Osteocyte (in vitro differentiated cells): ENCODE data around the gene PALMD. TPM values are rescaled to one million over a fixed set of nuclear protein-coding genes. Genes with fewer than 3 reads are reported as not detected.

Experiments used
- DNase-seq: peaks from one replicate; pipeline ENCODE4 v3.0.0; 2021; ENCODE audit warnings: mixed read lengths; ENCODE audit not compliant: unreplicated experiment; ENCODE audit errors: extremely low spot score
- H3K27ac Mint-ChIP-seq: one replicate; pipeline ENCODE4 v1.8.0; 2021; ENCODE audit warnings: mild to moderate bottlenecking, mixed read lengths; ENCODE audit not compliant: unreplicated experiment
- H3K27me3 Mint-ChIP-seq: one replicate; pipeline ENCODE4 v1.8.0; 2021; ENCODE audit warnings: mixed read lengths; ENCODE audit not compliant: unreplicated experiment
- H3K36me3 Mint-ChIP-seq: one replicate; pipeline ENCODE4 v1.8.0; 2021; ENCODE audit warnings: mixed read lengths; ENCODE audit not compliant: unreplicated experiment
- H3K4me1 Mint-ChIP-seq: one replicate; pipeline ENCODE4 v1.8.0; 2021; ENCODE audit warnings: mixed read lengths; ENCODE audit not compliant: unreplicated experiment
- H3K4me3 Mint-ChIP-seq: one replicate; pipeline ENCODE4 v1.8.0; 2021; ENCODE audit warnings: mild to moderate bottlenecking, moderate library complexity, mixed read lengths; ENCODE audit not compliant: unreplicated experiment
- H3K9me3 Mint-ChIP-seq: one replicate; pipeline ENCODE4 v1.8.0; 2021; ENCODE audit warnings: mixed read lengths; ENCODE audit not compliant: unreplicated experiment
- total RNA-seq: library from RNA; stranded (reverse); gene quantifications from 2 replicates; pipeline ENCODE4 v1.2.1, GENCODE V29; 2021
- TF ChIP-seq, protein P1 (sequence below): fragments of 200-600 bp; sonication (generic); IDR thresholded peaks from 2 replicates; pipeline ENCODE4 v1.5.0; 2021; ENCODE audit warnings: antibody characterized with exemption, mild to moderate bottlenecking, moderate library complexity

PALMD gene
- total RNA-seq, 1 donor from 2014 or later = 7.0 TPM

DNA sequence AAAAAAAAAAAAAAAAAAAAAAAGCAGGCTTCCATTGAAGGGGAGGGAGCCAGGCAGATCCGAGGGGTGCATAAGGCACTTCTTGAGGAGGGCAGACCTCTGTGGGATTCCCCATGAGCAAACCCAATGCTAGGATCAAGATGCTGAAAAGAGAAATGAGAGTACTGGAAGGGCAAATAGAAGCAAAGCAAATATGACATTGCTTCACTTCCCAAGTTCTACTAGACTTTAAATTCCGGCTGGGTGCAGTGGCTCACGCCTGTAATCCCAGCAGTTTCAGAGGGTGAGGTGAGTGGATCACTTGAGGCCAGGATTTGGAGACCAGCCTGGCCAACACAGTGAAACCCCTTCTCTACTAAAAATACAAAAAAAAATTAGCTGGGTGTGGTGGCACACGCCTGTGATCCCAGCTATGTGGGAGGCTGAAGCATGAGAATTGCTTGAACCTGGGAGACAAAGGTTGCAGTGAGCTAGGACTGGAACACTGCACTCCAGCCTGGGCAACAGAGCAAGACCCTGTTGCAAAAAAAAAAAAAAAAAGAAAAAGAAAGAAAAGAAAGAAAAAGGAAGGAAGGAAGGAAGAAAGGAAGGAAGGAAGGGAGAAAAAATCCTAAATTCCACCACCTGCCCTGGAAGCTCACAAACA, 23.1 kb upstream of the PALMD start:
- H3K27ac Mint-ChIP-seq = no peak overlapping the region
- no peaks in the 10 kb centered on the region for H3K27me3 Mint-ChIP-seq
- H3K36me3 Mint-ChIP-seq = no peaks in the 10 kb centered on the region

DNA sequence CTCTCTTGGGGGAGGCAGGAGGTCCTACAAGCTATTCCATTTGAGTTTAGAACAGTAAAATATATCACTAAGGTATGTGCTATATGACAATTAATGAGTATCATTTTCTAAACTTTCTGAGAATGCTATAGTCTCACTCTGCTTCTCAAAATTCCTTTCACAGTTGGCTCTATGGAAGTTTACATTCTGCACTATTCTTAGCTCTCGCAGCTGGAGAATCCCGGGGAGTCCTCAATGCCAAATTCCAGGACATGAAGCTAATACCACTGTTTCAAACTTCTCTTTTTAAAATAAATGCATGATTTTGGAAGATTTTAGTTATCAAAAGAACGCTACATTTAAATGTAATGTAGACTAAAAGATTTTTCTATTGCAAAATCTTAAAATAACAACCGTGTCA, 22.4 kb upstream of the PALMD start:
- H3K27ac Mint-ChIP-seq = peak overlapping the region; percentile 9

More for the DNA sequence above, 23.1 kb upstream of the PALMD start:
- TF ChIP-seq, protein P1, sequence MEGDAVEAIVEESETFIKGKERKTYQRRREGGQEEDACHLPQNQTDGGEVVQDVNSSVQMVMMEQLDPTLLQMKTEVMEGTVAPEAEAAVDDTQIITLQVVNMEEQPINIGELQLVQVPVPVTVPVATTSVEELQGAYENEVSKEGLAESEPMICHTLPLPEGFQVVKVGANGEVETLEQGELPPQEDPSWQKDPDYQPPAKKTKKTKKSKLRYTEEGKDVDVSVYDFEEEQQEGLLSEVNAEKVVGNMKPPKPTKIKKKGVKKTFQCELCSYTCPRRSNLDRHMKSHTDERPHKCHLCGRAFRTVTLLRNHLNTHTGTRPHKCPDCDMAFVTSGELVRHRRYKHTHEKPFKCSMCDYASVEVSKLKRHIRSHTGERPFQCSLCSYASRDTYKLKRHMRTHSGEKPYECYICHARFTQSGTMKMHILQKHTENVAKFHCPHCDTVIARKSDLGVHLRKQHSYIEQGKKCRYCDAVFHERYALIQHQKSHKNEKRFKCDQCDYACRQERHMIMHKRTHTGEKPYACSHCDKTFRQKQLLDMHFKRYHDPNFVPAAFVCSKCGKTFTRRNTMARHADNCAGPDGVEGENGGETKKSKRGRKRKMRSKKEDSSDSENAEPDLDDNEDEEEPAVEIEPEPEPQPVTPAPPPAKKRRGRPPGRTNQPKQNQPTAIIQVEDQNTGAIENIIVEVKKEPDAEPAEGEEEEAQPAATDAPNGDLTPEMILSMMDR = no peak
- H3K4me3 Mint-ChIP-seq = no peak overlapping the region
- DNase-seq = no peak
- no peaks in the 10 kb centered on the region for H3K9me3 Mint-ChIP-seq
- H3K4me1 Mint-ChIP-seq = peaks cover 15% of the 10 kb centered on the region

DNA sequence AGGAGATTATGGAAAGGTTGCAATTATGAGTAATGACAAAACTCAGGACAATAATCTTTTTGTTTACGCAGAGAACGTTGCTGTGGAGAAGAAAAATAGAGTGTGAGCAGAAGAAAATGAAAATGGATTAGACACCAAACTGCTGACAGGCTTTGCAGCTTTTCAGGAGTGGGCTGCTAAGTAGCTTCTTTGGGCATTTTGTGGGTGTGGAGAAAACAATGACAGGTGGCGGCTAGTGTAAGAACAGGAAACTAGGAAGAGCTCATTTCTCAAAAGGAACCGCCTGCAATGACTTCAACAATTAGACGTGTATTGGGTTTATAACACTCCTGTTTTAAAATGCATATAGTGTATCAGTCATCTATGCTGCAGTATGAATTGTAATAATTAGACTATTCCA, 18.3 kb upstream of the PALMD start:
- H3K4me1 Mint-ChIP-seq = peaks cover 14% of the 10 kb centered on the region
- no peak overlapping the region for H3K4me3 Mint-ChIP-seq
- H3K36me3 Mint-ChIP-seq = no peaks in the 10 kb centered on the region
- H3K9me3 Mint-ChIP-seq = no peaks in the 10 kb centered on the region
- TF ChIP-seq, protein P1 = no peak
- H3K27me3 Mint-ChIP-seq = no peaks in the 10 kb centered on the region
- H3K27ac Mint-ChIP-seq = no peak overlapping the region
- no peak for DNase-seq

More for the DNA sequence above, 22.4 kb upstream of the PALMD start:
- H3K9me3 Mint-ChIP-seq = no peaks in the 10 kb centered on the region
- no peak overlapping the region for H3K4me3 Mint-ChIP-seq
- TF ChIP-seq, protein P1 = no peak
- H3K36me3 Mint-ChIP-seq = no peaks in the 10 kb centered on the region
- H3K27me3 Mint-ChIP-seq = no peaks in the 10 kb centered on the region
- peaks cover 15% of the 10 kb centered on the region for H3K4me1 Mint-ChIP-seq
- no peak for DNase-seq

DNA sequence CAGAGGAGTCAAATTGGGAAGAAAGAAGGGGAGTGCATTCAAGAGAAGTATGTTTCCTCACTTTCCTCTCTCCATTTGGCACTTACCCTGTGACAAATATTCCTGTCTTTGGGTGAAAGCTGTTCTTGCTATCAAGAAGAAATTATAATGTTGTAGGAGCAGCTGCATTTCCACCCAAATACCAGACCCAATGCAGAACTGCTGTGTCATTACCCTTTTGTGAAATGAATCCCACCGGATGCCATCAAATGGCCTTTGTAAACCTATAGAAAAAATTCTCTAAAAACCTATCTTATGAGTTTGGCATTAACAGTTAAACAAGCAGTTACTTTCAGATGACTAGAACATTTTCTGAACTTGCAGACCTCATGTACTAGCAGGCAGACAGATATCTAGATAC, 16.7 kb upstream of the PALMD start:
- H3K9me3 Mint-ChIP-seq = peaks cover 3% of the 10 kb centered on the region
- no peaks in the 10 kb centered on the region for H3K36me3 Mint-ChIP-seq
- H3K4me1 Mint-ChIP-seq = peaks cover 6% of the 10 kb centered on the region
- no peak overlapping the region for H3K27ac Mint-ChIP-seq
- no peak overlapping the region for H3K4me3 Mint-ChIP-seq
- no peak for DNase-seq
- no peaks in the 10 kb centered on the region for H3K27me3 Mint-ChIP-seq
- TF ChIP-seq, protein P1 = no peak

DNA sequence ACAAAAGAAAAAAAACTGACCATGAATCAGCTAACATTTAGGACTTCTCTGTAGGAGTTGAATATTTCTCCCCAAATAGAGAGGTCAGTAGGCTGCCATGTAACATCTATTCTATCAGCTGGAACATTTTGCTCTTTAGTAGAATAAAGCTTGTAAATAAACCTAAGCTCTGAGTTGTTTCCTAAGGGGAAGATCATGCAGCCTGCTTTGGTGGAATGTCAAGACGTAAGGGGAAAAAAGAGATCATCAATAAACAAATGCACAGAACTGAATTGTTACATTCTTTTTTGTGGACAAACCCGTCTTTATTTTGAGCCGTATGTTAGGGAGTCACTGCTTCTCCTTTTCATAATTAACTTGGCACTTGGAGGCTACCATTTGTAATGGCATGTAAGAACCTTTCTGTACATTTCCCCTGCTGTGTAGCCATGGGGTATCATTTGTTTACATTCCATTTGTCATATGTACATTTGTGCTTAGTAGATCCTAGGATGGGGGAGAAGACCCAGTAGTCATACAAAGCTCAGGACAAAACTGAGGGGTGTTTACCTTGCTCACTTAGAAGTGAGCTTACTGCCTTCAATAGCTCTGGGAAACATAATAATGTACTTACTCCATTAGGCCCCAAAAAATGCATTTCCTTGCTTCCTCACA, 10.8 kb upstream of the PALMD start:
- TF ChIP-seq, protein P1 = no peak
- Mint-ChIP-seq H3K4me3 (no peak overlapping the region), H3K27ac (peak overlapping the region; percentile 72), H3K36me3 (no peaks in the 10 kb centered on the region), H3K4me1 (peaks cover 24% of the 10 kb centered on the region), H3K9me3 (peaks cover 3% of the 10 kb centered on the region), H3K27me3 (no peaks in the 10 kb centered on the region)
- DNase-seq = no peak
